HUDEP-2 (cell line): ENCODE measurements around the gene DPP6.

Source experiments
- DNase-seq, 76 experiments: peaks; one replicate each; lab custom pipeline; 2025; ENCODE audit not compliant: unreplicated experiment in 76 of 76; lab: John Stamatoyannopoulos, UW

The DPP6 gene

DNA sequence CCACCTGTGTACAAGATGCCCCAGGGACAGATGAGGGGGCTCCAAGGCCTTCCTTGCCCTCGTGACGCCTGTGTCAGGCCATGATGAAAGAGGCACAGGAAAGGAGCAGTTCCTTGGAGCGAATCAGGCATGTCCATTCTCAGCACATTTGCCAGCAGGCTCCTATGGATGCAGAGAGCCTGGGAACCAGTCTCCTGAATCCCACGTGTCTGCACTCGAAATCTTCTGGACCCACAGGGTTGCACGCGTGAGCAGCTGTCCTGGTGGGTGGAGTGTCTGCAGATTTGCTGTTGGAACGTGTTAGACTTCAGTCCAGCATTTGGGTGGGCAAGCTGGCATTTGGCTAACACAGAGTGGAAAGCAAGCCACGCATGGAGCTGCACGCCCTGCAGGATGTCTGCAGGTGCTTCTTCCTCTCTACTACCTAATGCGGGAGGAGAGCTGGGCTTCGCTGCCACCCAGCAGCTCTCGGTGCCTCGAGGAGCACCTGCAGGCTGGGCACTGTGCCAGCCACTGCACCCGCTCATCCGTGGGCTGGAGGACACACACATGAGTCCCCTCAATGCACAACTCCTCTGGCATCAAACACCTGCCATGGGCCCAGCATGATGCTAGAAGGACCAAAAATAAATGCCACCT, 810.1 kb downstream of the DPP6 start:
- no peak for DNase-seq

DNA sequence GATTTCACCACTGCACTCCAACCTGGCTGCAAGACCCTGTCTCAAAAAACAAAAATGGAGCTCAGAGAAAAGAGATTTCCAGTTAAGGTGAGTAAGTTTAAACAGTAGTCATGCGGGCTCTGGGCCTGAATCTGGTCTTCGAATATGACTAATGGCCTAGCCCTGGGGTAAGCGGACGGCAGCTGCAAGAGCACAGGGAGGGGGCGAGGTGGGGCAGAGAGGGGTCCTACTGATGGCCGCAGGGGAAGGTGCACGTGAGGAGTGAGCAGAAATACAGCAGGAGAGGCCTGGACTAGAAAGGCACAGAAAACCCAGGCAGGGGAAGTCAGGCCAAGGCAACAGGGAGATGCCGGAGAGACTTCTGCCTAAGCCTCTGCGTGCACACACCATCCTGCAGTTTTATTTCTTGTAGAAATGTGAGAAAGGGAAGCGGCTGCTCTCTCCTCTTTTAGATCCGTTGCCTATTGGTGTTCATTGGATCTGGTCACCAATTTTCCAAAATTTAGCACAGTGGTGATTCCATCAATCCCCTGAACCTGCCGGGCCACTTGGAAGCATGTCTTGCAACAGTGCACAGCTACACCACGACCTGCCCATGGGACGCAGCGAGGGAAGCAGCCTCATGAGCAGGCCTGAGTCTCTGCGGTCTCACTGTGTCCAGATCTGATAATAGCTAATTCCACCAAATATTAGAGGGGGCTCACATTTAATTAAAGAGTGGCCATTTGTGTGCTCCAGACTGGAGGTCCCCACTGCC, 811.7 kb downstream of the DPP6 start:
- no peak for DNase-seq

DNA sequence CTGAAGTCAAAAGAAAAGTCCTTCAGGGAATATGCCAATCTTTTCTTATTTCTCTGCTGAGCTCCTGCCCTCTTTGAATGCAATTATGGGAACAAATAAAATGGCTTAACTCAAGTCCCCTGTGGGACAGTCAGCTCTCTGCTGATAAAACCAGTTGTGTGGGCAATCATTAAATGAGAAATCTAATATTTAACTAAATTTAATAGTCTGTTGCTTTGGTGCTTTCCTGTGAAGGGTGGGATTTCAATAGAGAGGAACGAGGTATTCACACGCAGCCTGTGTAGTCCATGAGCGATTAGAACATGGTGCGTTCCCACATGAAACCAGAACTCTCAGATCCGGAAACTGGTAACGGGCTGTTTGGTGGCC, 812.3 kb downstream of the DPP6 start:
- DNase-seq: no peak

DNA sequence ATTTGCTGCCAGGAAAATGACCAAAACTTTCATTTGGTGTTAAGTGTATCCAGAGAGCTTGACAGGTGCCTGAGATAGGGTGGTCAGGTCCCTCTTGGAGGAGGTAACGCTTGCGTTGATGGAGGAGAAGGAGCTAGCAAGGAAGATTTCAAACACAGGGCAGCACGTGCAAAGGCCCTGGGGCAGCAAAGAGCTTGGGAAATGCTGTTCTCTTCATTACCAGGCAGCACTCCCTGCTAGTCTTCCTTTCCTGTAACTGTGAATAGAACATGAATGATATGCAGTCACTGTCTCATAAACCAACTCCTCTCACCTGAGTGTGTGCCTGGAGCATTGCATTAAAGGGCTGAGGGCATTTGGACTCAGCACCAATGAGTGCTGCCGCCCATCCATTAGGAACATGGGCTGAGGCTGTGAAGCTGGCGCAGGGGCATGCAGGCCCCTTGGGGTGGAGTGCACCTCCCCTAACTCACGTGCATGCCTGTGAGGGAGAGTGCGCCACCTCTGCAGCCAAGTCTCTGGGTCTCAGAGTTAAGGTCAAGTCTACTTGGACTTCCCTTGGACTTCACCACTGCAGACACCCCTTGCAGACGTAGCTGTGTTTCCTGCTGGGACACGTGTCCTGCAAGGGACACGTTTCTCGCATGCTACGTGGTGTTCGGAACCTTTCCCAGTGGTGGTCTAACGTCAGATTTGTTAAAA, 813.9 kb downstream of the DPP6 start:
- DNase-seq: no peak

DNA sequence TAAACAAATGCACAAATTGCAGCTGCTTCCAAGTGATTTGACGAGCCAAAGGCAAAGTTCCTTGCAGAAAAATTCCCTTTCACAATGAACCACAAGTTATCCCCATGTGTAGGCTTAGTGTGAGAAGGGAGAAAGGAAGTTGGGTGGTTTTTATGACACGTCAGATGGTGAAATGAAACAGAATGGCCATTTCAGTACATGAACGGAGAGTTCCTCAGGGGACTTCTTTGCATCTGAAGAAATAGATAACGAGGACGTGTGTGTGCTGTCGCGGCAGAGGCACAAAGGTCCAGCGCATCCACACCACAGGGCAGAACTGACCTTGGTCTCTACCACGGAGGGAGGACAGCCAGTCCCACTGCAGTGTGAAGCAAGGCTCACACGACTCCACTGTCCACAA, 814.9 kb downstream of the DPP6 start:
- DNase-seq: no peak

DNA sequence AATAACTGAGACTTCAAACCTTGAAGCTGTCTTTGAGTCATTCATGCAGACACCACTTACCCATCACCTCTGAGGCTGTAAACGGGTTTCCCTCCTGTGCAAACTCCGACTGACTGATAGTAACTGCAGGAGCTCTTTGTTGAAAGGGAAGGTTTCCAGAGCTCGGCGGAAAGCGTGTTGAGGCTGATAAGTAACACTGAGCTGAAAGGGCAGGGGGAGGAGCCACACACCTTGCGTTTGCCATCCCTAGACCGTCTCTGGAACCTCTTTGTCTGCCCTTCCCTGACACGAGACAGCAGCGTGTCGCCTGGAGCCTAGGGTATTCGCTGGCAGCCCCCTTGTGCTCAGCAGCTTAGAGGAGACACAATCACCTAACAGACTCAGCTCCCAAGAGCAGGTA, 816.7 kb downstream of the DPP6 start:
- peak in 4 of 76 experiments; percentile 6 to 11 (median 10) for DNase-seq

DNA sequence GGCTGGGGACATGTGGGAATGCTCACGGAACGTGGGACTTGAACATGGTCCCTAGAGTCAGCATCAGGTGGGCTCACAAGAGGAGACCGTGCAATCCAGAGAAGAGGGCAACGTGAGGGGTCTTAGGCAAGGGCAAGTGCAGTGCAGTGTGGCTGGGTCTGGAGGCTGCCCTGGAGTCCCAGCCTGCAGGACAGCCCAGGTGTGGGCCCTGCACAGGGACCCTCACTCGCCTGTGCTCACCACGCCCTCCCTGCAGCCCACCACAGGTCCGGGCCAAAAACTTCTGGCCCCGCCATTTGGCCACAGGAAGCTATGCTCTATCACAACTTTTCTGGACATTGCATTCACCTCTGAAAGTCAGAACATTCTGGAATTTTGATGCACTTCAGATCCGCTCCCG, 817.2 kb downstream of the DPP6 start:
- DNase-seq: no peak

DNA sequence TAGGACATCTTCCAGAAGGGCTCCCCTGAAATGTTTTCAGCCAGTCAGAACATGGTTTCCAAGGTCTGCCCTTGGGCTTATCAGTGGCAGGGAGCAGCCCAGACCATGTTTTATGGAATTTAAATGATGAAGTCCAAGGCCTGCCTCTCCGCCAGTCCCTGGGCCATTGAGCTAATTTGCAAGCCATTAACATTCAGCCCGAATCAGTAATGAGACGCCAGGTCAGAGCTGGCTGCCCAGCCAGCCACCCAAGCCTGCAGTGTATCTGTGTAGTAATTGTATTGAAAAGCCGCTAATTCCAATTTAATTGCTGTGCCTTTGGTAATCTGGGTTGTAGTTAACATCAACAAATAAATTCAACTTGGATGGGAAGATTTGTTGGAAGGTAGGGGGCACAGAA, 819.3 kb downstream of the DPP6 start:
- DNase-seq: no peak

DNA sequence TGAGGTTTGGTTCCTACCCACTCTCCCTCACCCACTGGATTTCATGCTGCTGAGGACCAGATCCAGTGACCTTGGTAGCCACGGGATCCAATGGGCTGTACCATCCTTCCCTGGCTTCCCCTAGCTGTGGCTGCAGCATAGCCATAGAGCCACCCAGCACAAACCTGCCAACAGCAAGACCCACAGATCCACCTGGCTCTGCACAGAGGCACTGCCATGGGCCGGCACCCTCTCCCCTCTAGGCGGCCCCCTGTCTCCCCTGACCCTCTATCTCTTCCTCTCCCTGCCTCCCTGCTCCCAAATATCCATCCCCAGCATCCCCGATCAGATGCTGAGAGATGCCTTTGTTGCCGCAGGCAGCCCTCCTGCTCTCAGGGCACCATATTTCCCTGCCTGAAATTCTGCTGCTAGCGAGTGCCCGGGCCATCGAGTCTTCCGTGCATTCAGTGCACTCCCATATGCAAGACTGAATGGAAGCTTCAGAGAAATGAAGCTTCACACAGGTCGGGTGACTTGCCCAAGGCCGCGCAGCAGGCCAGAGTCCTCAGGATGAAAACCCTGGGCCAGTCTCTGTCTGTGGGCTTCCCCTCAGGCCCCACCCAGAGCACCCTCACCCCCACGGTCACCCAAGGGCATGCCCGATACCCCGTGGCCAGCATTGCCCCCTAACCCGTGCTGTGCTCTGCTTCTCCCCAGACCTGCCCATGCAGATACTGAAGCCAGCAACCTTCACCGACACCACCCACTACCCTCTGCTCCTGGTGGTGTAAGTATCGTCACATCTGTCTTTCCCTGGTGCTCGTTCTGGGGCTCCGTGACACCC, 819.9 kb downstream of the DPP6 start:
- no peak for DNase-seq

DNA sequence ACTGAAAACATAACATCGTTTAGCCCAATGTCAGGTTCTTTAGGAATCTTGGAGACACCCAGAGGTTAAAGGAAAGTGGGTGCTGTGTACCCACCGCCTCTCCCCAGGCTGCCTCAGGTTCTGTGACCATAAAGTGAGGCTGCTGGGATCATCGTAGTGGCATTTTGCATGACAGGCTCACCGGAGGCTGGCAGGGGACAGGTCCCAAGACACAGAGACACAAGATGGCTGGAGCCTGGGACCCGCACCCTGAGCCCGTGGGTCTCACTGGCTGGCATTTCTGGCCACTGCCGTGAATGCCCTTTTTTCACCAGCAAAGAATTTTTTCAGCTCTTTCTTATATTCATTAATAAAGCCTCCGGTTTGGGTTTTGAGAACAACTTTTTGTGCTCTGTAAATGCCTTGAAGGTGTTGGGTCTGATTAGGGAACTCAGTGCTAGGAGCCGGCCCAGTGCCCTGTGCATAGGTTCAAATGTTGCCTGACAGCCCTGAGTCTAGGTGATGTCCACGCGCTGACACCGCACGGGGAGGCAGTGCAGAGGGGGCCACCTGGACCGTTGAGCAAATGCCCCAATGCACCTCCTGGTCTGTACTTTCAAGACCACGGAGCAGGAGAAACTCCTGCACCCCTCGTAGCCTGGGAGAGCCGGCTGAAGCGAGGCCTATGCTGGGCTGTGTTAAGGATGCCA, 820.8 kb downstream of the DPP6 start:
- no peak for DNase-seq

DNA sequence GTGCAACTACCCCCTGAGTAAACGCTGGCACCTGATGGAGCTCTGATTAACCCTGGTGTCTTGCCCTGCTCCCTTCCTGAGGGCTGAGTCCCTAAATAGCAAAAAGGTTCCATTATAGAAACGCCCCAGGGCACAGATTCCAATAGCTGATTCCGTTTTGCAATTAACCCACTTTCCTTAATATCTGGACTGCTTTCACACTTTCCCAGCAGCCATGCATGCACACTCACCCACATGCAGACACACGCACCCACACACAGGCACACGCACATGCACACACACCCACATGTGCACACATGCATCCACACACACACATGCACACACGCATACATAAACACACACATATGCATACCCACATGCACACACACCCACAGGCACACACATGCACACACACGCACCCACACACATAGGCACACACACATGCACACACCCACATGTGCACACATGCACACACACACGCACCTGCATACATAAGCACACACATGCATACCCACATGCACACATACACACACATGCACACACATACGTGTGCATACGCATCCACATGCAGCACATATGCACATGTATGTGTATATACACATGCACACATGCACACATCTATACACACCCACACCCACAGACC, 821.4 kb downstream of the DPP6 start:
- DNase-seq: no peak

DNA sequence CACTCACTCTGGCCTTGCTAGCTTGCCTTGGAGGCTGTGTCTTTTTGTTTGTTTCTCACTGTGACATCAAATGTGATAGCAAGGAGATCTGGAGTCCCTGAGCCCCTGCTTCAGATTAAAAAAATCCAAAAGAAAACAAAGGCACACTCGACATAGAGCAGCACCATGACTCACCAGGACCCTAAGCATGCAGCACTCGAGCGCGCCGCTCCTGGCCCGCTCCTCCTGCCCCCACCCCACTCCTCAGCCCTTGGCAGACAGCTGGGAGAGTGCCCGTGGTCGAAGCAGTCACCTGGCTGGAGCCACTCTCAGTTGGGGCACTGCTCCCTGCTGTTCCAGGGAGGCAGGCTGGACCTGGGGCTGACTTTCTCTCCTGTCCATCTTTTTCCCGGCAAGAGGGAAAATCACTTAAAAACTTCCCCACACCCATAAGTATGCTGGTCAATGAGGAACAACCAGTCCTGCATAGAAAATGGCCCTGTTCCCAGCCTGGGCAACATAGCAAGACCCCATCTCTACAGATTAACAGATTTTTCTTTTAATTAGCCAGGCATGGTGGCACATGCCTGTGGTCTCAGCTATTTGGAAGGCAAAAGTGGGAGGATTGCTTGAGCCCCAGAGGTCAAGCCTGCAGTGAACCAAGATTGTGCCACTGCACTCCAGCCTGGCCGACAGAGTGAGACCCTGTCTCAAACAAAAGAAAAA, 822.4 kb downstream of the DPP6 start:
- no peak for DNase-seq

DNA sequence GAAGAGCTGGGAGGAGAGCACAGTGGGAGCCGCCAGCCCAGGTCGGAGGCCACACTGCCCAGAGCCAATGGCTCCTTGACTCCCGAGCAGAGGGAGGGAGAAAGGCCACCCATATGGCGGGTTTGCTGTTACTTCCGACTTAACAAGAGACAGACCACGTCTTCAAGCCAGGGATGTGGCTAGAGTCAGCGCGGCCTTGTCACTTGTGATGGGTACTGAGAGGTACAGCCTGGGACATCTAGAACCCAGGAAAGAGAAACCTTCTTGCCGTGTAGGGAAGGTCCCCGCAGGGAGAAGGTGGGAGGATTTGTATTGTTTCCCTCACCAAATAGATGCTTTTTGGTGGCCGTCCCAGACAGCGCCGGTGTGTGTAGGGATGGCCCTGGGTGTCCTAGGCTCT, 823.1 kb downstream of the DPP6 start:
- DNase-seq: no peak

DNA sequence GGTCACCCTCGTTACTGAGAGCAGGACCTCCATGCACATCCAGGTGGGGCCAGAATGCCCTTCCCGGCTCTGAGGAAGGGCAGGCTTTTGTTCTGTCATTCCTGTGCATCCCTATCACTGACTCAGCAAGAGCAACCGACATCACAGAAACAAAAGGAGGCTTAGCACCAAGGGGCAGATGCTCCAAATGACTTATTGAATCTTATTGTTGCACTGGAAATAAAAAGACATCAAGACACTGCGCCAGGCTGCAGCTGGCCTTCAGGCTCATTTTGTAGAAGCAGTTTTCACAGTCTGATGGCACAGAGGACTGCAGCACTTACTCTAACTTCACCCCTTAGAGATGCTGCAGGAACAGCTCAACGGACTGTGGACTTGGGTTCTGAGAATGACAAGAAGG, 824.3 kb downstream of the DPP6 start:
- DNase-seq: no peak

DNA sequence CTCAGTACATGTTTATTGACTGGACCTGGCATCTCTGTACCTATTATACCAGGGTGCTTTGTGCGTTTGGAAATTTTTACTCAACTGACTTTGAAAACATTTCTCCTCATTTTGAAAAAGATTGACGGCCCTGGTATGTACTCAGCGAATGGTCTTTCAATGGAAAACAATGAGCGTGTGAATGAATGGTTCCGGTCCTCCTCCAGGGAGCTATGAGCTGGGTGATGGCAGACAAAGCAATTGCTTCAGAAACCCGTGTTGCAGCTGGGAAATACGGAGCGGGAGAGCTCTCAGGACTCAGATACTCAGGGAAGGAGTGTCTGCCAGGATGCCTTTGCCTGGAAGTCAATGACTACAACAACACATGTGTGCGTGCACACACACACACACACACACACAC, 824.8 kb downstream of the DPP6 start:
- no peak for DNase-seq

DNA sequence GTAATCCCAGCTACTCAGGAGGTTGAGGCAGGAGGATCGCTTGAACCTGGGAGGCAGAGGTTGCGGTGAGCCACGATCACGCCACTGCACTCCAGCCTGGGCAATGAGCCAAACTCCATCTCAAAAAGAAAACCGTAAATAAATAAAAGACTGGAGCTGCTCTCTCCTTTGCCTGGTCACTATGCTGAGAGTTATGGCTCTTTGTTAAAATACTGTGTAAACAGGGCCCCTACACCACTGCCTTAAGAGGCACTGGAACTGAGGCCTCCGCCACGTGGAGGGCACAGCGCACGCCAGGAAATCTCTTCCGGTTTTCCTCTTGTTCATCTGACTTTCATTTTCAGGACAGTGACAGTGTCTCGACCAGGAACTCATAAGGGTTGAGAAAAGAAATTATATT, 827.4 kb downstream of the DPP6 start:
- no peak for DNase-seq

DNA sequence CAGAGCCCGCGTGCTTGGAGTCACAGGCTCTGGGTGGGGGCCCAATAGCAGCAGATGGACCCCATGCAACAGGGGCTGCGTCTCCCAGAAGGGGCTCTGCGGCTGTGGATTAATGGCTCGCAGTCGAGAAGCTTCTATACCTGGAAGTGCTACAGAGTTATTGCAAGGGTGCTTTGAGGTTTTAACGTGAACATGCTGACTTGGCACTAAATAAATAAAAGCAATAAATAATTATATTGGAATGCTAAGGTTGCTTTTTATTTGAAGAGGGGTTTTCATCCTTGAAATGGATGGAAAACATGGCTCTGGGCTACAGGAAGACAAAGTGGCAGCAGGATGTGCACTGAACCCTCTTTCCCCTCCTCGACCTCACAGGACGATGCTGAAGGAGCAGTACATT, 828.3 kb downstream of the DPP6 start:
- DNase-seq: no peak

DNA sequence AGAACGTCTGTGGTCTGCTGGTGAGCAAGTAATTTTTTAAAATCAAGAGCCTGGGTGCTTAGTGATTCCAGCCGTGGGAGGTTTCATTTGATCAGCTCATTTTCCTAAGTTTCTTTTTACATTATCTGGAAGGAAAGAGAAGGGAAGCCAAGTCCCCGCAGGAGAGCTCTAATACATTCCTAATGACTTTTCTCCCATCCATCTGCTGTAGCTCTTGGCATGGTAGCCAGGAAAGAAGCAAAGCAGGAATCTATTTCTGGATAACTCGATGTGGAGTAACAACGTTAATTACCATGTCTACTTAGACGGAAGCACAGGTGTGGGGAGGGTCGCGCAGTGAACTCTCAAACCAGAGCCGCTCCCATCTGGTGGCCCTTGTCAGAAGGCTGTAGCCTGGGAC, 828.8 kb downstream of the DPP6 start:
- no peak for DNase-seq

DNA sequence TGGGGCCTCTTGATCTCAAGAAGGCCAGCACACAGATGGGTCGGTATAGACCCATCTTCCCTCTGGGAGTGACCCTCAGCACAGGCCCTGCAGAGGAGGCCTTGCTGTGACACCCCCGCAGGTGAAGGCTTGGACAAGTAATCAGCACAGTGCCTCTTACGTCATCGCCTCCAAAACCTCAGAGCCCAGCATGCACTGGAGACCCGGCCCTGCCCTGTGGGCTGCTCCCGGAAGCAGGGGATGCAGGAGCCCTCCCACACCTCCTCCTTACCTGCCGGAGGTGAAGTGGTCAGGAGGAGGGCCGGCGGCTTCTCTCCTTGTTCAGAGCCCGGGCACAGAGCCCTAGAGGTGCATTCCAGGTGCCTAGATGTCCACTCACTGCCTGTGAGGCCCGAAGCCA, 829.3 kb downstream of the DPP6 start:
- no peak for DNase-seq
